Glomerular visceral epithelial cell (primary cell): ENCODE measurements around the gene HSPBAP1.
A peak's percentile ranks its signal among the peaks of the same experiment; 100 is the strongest.
"Not testable (repeated sequence)": the region's sequence is repeated elsewhere in the genome, so short reads cannot be mapped to it uniquely, and the experiment has no call there.

Experiments
- DNase-seq: peaks from one replicate; pipeline ENCODE4 v3.0.0-alpha.2; 2016; ENCODE audit errors: extremely low spot score

HSPBAP1 gene

DNA sequence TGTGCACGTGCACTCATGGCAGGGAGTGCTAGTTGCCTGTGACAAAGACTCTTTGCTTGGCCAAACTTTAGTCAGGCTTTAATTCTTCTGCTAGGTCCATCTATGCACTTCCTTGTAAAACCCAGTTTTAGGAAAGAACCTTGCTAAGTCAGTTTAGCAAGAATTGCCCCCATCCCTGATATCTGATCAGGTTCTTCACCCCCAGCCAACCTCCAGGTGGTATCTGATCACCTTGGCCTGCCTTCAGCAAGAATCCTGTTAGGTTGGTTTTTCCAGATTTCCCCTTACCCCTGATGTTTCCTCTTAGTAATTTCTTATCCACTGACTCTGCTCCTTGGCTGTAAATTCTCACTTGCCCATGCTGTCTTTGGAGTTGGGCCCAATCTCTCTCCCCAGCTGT lies 8.4 kb downstream of the HSPBAP1 start:
- no peak for DNase-seq

DNA sequence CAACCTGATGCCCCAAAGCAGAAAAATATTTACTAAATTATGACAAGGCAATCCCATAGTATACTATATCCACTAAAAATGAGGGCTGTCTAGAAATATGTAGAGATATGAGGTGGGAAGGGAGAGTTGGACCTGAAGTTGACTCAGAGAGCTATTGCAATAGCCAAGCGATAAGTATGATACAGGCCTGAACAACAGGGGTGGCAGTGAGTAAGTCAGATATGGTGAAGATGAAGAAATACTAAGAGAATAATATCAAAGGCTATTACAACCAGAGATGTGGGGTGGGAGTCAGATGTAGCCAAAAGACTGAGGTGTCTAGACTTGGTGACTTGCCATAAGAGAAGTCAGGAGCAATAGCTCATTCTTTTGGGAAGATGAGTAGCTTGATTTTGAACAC lies 9.2 kb downstream of the HSPBAP1 start:
- no peak for DNase-seq

DNA sequence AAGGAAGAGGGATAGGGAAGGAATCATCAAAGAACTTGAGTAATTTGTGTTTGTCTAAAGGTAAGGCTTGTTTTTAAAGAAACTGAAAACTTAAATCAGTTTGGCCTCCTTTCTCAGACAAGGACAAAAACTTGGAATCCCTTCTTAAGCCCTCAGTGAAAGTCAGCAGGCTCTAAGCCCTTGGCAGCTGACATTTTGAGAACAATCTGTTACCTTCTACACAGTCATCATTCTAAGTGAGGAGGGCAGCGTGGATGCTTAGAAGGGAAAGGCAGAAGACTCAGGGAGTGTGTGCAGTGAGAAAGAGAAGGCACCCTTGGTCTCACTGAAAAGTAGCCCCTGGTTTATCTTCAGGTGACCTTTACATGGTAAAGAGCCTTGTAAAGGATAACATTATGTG lies 10.8 kb downstream of the HSPBAP1 start:
- no peak for DNase-seq

DNA sequence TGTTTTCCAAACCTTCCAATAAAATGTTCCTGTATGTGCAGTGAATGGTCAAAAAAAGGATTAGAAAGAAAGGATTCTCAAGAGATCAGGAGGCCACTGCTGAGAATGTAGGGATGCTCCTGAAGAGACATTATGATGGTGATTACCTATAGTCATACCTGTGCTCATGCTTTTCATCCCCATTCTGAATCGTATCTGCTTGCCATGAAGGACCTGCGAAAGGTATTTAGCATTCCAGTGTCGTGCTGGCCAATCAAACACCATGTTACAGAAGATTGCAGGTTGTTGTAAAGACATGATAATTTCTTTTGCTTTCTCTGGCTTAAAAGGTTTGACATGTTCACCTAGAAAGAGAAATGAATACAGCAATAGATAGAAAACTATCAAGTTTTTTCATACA lies 16.1 kb downstream of the HSPBAP1 start:
- DNase-seq: no peak

DNA sequence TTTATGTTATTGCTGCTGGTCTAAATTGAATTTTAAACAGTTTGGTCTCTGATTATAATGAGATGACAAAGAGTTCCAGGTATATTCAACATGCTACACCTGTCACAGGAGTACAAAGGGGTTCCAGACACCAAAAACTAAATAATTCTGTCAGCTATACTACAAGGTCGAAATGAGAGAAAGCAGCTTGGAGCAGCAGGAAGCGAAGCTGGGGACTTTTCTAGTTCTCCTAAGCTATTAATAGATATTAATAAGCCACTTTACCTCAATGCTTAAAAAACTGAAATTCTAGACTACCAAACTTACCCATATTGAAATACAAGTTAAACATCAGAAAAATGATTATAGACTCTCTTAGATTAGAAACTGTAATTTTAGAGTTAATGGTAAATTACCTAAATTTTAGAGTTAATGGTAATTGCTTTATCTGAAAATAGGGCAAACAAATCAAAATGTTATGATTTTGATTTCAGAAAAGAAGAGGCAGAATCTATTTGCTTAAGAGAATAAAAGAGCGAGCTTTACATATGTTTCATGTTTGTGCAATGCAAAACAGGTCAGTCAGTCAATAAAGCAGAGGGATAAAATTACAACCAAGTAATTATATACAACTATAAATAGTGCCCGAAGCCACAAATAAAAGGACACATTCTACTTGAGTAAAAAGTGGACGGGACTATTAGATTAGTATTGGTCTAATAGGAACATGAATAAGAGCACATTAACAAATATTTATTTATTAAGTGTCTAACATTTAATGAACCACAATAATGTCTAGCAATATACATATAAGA lies 16.8 kb downstream of the HSPBAP1 start:
- DNase-seq: no peak

DNA sequence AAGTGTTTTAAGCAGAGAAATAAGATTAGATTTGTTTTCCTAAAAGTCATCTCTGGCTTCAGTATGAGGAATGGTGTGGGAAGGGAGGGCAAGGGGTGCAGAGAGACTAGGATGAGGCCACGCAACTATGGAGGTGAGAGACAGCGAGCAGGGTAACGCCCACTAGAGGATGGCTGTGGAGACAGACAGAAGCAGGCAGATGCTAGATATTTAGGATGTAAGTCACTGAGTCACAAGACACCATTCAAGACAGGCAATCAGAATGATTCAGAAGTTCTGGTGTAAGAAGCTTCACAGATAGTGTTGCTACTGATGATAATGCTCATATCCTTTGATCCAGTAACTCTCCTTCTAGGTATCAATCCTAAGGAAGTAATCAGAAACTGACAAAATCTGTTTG lies 19.1 kb downstream of the HSPBAP1 start:
- no peak for DNase-seq

DNA sequence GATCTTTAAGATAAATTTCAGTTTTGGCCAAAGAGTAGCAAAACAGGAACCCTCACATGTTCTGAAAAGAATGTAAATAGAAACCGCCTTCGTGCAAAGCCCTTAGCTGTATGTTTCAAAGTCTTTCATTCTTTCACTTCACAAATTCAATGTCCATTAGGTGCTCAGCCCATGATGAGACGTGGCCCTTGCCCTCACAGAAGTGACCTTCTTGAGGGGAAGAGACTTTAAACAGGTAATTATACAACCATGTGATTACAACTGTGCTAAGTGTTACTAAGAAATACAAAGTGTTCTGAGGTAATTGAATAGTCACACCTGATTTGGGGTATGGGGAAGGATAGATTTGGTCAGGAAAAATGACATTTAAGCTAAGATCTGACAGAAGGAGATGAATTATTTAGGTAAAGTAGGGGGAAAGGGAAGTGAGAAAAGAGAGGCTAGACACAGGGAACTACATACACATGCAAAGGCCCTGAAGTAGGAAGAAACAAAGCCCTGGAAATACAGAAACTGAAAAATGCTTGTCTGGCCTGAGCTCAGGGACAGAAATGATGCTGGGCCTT lies 19.6 kb downstream of the HSPBAP1 start:
- no peak for DNase-seq

DNA sequence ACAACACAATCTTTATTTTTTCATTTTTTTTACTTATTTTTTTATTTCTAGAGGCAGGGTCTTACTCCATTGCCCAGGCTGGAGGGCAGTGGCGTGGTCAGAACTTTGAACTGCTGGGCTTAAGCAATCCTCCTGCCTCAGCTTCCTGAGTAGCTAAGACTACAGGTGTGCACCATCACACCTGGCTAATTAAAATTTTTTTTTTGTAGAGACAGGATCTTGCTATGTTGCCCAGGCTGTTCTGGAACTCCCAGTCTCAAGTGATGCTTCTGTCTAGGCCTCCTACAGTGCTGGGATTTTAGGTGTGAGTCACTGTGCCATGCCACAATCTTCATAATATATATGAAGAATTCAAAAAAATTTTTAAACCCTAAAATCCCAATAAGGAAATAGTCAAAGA lies 20.8 kb downstream of the HSPBAP1 start:
- no peak for DNase-seq

DNA sequence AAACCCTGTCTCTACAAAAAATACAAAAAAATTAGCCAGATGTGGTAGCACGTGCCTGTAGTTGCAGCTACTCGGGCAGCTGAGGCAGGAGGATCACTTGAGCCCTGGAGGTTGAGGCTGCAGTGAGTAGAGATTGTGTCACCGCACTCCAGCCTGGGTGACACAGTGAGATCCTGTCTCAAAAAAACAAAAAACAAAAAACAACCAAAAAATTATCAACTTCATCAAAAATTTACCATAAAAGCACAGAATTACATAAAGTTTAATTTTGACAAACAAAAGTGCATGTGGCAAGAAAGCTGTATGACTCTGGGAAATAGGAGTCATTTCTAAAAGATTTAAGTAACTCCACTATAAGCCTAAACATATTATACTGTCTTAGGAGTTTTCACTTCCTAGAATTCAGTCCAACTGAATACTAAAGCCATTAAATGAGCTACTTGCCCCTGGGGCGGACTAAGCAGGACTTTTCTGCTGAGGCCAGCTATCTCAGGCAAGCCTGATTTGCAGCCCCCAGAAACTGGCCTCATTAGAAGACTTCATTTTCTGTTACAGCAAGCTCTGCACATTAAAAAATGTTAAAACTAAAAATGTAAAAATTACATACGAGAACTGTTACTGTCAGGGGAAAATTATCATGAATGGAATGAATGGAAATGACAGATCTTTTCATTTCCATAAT lies 23.0 kb downstream of the HSPBAP1 start:
- no peak for DNase-seq

DNA sequence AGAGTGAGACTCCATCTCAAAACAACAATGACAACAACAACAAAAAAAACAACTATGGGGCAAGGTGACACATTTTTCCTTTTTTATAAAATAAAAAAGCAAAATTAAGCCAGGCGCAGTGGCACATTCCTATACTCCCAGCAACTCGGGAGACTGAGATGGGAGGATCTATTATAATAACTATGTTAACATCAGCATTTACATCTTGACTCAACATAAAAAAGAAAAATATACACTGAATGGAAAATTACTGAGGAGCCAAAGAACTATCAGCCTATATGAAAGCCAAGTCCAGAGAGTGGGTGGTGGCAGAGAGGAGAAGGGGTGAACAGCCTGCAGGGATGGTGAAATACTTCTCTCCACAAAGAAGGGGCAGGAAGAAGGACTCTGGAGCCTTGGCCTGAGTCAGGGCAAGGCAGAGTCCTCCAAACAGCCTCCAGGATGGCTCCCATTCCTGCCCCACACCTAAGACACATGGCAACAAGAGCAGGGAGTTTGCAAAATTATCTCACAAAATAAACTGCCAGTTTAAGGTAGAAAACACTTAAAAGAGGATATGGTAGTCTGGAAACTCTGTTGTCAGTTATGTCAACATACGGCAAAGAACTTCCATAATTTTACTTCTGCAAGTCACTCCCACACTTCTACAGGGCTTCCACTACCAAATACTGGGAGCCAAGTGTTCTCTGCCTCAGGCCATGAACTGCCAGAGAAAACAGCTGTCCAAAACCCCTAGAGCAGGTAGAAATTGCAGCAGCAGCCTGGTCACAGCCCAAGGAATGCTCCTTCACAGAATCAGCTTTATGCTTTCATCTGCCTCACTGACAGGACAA lies 25.9 kb downstream of the HSPBAP1 start:
- DNase-seq: no peak

DNA sequence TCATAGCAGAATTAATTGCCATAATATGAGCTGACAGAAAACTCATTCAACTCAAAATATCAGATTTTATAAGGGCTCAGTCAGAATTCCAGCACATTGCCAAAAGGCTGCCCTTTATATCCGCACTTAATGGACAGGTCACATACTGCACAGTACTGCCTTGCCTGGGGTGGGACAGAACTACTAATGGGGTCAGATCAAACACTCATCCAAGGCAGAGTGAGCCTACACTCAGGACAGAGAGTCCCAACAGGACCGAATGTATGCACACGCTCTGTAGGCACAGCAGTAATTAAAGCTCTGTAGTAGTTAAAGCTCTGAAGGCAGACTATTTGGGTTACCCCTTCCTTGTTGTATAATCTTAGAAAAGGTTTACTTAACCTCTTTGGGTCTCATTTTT lies 27.2 kb downstream of the HSPBAP1 start:
- DNase-seq: no peak

DNA sequence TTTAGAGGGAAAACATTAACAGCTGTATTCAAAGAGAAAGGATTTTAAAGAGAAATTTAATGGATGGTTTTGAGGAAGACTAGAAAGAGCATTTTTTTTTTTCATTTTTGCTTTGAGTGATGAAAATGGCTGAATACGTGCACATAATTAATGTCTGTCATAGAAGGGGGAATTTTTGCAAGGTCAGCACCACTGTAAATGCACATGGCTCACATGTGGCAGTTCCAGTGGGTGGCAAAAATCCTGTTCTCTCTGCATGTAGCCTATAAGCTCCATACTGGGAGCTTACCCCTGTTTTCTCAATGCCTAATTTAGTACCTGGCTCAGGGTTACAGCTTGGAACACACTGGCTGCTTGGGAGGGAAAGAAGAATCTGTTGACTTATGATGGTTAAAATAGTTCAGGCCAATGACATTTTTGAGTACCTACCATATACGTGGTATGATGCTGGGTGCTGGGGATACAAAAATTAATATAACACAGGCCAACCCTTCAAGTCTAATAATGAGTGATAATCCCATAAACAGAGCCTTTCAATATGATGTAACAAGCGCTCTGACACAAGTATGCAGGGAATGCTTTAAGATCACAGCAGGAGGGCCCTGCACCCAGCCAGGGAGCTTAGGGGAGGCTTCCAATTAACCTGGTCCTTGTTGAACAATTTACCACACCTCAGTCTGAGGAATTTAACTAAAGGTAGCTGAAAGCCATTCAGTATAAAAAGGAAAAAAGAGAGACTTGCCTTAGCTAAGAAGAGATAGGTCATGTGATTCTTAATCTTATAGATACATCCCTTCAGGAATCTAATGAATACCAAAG lies 33.0 kb downstream of the HSPBAP1 start:
- peak; percentile 21 for DNase-seq

DNA sequence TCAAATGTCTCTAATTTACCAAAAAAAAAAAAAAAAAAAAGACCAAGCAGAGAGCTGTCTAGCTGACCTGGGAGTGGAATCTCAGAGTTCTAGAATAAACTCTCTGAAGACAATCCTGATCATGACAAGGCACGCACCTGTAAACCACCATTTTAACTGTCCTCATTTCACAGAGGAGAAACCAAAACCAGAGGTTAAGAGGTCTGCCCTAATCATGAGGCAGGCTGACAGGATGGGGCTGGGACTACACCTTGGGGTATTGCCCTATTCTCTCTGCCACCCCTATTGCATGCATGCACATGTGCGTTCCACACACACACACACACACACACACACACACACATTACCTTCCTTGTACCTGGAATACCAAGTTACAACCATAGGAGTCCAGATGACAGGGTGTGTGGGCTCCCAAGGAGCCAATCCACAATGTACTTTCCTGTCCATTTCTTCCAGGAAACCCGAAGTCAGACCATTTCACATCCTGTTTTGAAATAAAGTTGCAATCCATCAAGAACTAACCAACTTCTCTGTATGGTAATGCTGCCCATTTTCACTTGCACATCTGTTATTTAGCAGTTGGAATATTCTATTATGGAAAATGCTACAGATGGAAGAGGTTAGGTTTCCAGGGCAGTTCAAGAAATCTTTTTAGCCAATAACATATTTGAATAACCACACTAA lies 34.6 kb downstream of the HSPBAP1 start:
- no peak for DNase-seq

DNA sequence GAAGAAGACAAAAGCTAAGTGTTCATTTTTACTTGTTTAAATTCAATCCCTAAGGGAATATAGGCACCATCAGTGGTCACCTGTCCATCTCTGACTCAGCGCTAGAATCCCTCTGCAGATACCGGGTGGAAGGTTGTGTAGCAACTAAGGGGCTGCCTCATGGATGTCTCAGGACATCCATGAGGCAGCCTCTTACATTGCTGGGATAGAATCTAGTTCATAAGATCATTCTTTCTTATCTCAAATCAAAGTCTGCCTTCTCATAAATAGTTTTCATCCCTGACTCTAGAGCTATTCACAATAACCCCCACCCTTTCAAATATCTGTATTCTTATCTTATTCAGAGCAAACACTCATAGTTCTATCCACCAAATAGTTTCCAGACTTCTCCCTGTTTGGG lies 38.1 kb downstream of the HSPBAP1 start:
- no peak for DNase-seq

DNA sequence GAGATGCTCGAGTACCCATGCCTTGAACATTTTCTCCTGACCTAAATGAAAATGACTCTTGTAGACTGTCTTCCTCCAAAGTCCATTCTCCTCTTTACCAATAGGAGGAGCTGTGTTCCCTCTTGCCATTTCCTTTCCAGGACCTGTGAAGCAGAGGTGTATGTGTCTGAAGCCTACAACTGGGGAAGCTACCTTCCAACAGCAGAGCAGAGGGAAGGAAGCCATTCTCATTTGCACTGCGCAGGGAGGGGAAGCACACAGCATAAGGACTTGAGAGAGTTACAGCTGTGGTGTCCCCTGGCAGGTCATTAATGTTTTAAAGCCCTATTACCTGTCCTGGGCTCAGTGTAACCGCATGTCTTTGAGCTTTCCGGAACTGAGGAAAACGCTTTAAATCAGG lies 38.7 kb downstream of the HSPBAP1 start:
- DNase-seq: peak; percentile 36

DNA sequence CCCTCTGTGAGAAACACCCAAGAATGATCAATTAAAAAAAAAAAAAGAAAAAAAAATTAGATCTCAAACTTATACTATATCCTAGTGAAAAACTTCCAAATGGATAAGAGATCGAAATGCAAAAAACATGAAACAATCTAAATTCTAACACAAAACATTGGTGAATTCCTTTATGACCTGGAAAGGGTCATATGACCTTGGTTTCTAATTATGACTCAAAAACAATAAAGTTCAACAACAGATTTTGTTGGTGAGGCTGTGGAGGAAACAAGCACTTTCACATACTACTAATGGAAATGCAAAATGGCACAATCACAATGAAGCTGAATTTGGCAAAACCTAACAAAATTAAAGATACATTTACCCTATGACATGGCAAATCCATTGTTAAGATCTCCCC lies 45.3 kb downstream of the HSPBAP1 start:
- DNase-seq: no peak

DNA sequence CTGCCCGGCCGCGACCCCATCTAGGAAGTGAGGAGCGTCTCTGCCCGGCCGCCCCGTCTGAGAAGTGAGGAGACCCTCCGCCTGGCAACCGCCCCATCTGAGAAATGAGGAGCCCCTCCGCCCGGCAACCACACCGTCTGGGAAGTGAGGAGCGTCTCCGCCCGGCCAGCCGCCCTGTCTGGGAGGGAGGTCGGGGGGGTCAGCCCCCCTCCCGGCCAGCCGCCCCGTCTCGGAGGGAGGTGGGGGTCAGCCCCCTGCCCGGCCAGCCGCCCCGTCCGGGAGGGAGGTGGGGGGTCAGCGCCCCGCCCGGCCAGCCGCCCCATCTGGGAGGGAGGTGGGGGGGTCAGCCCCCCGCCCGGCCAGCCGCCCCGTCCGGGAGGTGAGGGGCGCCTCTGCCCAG lies 46.3 kb downstream of the HSPBAP1 start:
- not testable (repeated sequence) for DNase-seq

DNA sequence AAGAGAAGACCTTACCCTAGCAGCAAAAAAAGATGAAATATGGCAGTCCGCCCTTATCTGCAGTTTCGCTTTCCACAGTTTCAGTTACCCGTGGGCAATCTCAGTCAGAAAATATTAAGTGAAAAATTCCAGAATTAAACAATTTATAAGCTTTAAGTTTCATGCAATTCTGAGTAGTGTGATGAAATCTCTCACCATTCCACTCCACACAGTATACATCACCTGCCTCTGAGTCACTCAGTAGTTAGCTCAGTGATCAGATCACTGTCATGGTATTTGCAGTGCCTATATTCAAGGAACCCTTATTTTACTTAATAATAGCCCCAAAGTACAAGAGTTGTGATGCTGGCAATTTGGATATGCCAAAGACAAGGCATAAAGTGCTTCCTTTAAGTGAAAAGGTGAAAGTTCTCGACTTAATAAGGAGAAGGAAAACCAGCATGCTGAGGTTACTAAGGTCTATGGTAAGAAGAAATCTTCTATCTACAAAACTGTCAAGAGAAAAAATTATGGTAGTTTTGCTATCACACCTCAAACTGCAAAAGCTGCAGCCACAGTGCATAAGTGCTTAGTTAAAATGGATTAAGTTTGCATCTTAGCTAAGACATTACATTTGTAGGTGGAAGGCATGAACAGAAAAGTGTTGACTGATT lies 48.1 kb downstream of the HSPBAP1 start:
- peak; percentile 17 for DNase-seq

DNA sequence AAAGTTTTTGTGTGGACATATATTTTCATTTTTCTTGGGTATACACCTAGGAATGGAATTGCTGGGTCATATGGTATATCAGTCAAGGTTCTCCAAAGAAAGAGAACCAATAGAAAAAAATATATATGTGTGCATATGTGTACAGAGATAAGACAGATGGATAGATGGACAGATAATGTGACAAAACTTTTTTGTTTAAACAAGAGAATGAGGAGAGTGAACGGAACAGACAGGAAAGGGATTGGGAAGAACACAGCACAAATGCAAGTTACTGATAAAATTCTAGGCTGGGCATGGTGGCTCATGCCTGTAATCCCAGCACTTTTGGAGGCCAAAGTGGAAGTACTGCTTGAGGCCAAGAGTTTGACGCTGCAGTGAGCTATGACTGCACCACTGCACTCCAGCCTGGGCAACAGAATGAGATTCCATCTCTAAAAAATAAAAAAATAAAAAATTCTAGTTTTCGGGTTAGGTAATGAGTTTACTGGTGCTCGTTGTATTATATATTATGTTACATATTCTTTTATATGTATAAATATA lies 50.0 kb downstream of the HSPBAP1 start:
- DNase-seq: no peak

DNA sequence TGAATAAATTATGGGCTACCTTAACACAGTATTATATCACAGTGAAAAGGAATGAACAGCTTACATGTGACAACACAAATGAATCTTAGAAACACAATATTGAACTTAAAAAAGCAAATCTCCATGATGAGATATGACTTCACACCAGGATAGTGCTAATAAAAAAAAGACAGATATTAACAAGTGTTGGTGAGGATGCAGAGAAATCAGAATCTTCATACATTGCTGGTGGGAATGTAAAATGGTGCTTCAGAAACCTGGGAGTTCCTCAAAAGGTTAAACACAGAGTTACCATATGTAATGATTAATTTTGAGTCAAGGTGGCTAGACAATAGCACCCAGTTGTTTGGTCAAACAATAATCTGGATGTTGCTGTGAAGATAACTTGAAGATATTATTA lies 51.4 kb downstream of the HSPBAP1 start:
- DNase-seq: no peak
